ENCODE results near the gene EEFSEC. TPM values are rescaled to one million over a fixed set of nuclear protein-coding genes. Genes with fewer than 3 reads are reported as not detected.

Gene EEFSEC
- total RNA-seq, 1 experiment from 2014 or later: 21.3 TPM

GRCh38 chr3:128419311-128419710, 266.0 kb downstream of the EEFSEC start:
- Histone ChIP-seq H4K20me1 (ENCODE audit: insufficient read depth) (no peaks in the 10 kb centered on the region), H3F3A (ENCODE audit: insufficient read depth, low read depth) (peaks cover 18% of the 10 kb centered on the region), H2AFZ (no peak overlapping the region), H3K9me3 (ENCODE audit: insufficient read depth, low read depth) (no peaks in the 10 kb centered on the region), H3K79me2 (ENCODE audit: low read depth) (no peaks in the 10 kb centered on the region), H3K27ac (no peak overlapping the region), H3K4me3 (no peak overlapping the region), H3K4me1 (replicated peaks; ENCODE audit: insufficient read depth) (peaks cover 56% of the 10 kb centered on the region), H3K36me3 (ENCODE audit: low read depth) (no peaks in the 10 kb centered on the region), H3K4me2 (no peak overlapping the region), H3K9me2 (ENCODE audit: insufficient read depth) (no peaks in the 10 kb centered on the region), H3K27me3 (ENCODE audit: insufficient read depth, low read depth) (no peaks in the 10 kb centered on the region)
- BruUV-seq (replicated peaks): no TSS peak
- intact Hi-C loops (cut with micrococcal nuclease; ENCODE audit: unreplicated experiment): loop anchor here (5.0 kb wide), 1 partner anchor 192 kb away; no protein-coding TSS in a partner anchor
- POLR2A ChIA-PET (ENCODE audit: unreplicated experiment): no interaction called here
- CTCF ChIA-PET: no interaction called here
- DNase-seq: no peak
- TF ChIP-seq EZH2 (IDR thresholded peaks at IDR 0.05; ENCODE audit: low read depth) (no peak), CTCF (conservative IDR thresholded peaks at IDR 0.05) (no peak)

- H3K36me3 ChIP-seq (ENCODE audit: low read depth): no peaks in the 10 kb centered on the region
- no peaks in the 10 kb centered on the region for H3K9me2 ChIP-seq (ENCODE audit: insufficient read depth)
- no peaks in the 10 kb centered on the region for H3K9me3 ChIP-seq (ENCODE audit: insufficient read depth, low read depth)
- H4K20me1 ChIP-seq (ENCODE audit: insufficient read depth): no peaks in the 10 kb centered on the region
- H3K4me1 ChIP-seq (replicated peaks; ENCODE audit: insufficient read depth): peaks cover 63% of the 10 kb centered on the region
- ChIA-PET CTCF (no interaction called here), POLR2A (ENCODE audit: unreplicated experiment) (no interaction called here)
- no peak for DNase-seq
- no peak overlapping the region for H3K27ac ChIP-seq
- no peaks in the 10 kb centered on the region for H3K27me3 ChIP-seq (ENCODE audit: insufficient read depth, low read depth)
- H3K79me2 ChIP-seq (ENCODE audit: low read depth): no peaks in the 10 kb centered on the region
- BruUV-seq (replicated peaks): no TSS peak
- TF ChIP-seq CTCF (conservative IDR thresholded peaks at IDR 0.05) (no peak), EZH2 (IDR thresholded peaks at IDR 0.05; ENCODE audit: low read depth) (no peak)
- H3F3A ChIP-seq (ENCODE audit: insufficient read depth, low read depth): peaks cover 20% of the 10 kb centered on the region
- no peak overlapping the region for H3K4me2 ChIP-seq
- H3K4me3 ChIP-seq: no peak overlapping the region
- H2AFZ ChIP-seq: no peak overlapping the region
- intact Hi-C loops (cut with micrococcal nuclease; ENCODE audit: unreplicated experiment): loop anchor here (10.0 kb wide), 1 partner anchor 325 kb away; no protein-coding TSS in a partner anchor
Observed at GRCh38 chr3:128420289-128420688, 267.0 kb downstream of the EEFSEC start.

- no peaks in the 10 kb centered on the region for H3K79me2 ChIP-seq (ENCODE audit: low read depth)
- no peaks in the 10 kb centered on the region for H3K27me3 ChIP-seq (ENCODE audit: insufficient read depth, low read depth)
- H3K36me3 ChIP-seq (ENCODE audit: low read depth): no peaks in the 10 kb centered on the region
- no peak overlapping the region for H3K4me3 ChIP-seq
- BruUV-seq (replicated peaks): no TSS peak
- DNase-seq: no peak
- H3K9me3 ChIP-seq (ENCODE audit: insufficient read depth, low read depth): no peaks in the 10 kb centered on the region
- peak overlapping the region; percentile 10; the same call in 1 of the 2 replicates for H3K4me2 ChIP-seq
- POLR2A ChIA-PET (ENCODE audit: unreplicated experiment): no interaction called here
- no peaks in the 10 kb centered on the region for H4K20me1 ChIP-seq (ENCODE audit: insufficient read depth)
- CTCF ChIA-PET: no interaction called here
- peaks cover 66% of the 10 kb centered on the region for H3K4me1 ChIP-seq (replicated peaks; ENCODE audit: insufficient read depth)
- TF ChIP-seq EZH2 (IDR thresholded peaks at IDR 0.05; ENCODE audit: low read depth) (no peak), CTCF (conservative IDR thresholded peaks at IDR 0.05) (no peak)
- H3K27ac ChIP-seq: no peak overlapping the region
- no peaks in the 10 kb centered on the region for H3K9me2 ChIP-seq (ENCODE audit: insufficient read depth)
- H3F3A ChIP-seq (ENCODE audit: insufficient read depth, low read depth): peaks cover 22% of the 10 kb centered on the region
- intact Hi-C loops (cut with micrococcal nuclease; ENCODE audit: unreplicated experiment): loop anchor here (10.0 kb wide), 1 partner anchor 326 kb away; no protein-coding TSS in a partner anchor
- H2AFZ ChIP-seq: no peak overlapping the region
Observed at GRCh38 chr3:128420720-128421438, 267.6 kb downstream of the EEFSEC start.
